Neural cell (in vitro differentiated cells): ENCODE measurements around the gene GNPAT. TPM values are rescaled to one million over a fixed set of nuclear protein-coding genes. Genes with fewer than 3 reads are reported as not detected.

Experiments
- H2AFZ ChIP-seq: fragments of 200-600, 300-800 bp; sonication (generic), shearing (Covaris generic); 2 replicates; pipeline ENCODE4 v1.6.0; 2014; ENCODE audit warnings: low read depth, mild to moderate bottlenecking, antibody characterized with exemption, low read length, moderate library complexity
- H3F3A ChIP-seq: fragments of 200-600 bp; shearing (Covaris generic); 2 replicates; pipeline ENCODE4 v1.6.1; 2016; ENCODE audit warnings: mild to moderate bottlenecking, moderate library complexity, mixed read lengths, antibody characterized with exemption, low read length; ENCODE audit not compliant: insufficient read depth, poor library complexity, severe bottlenecking
- H3K27ac ChIP-seq: fragments of 200-600, 300-800 bp; sonication (generic), shearing (Covaris generic); 2 replicates; pipeline ENCODE4 v1.5.1; 2014; ENCODE audit warnings: mild to moderate bottlenecking, low read length, moderate library complexity
- H3K27me3 ChIP-seq: fragments of 300-800, 200-600 bp; sonication (generic), shearing (Covaris generic); 2 replicates; pipeline ENCODE4 v1.6.0; 2014; ENCODE audit warnings: mild to moderate bottlenecking, low read depth, low read length, moderate library complexity; ENCODE audit not compliant: insufficient read depth
- H3K36me3 ChIP-seq: fragments of 300-800, 200-600 bp; sonication (generic), shearing (Covaris generic); 2 replicates; pipeline ENCODE4 v1.5.1; 2014; ENCODE audit warnings: mild to moderate bottlenecking, antibody characterized with exemption, low read length, moderate library complexity; ENCODE audit not compliant: insufficient read depth
- H3K4me2 ChIP-seq: fragments of 300-800, 200-600 bp; sonication (generic), shearing (Covaris generic); 2 replicates; pipeline ENCODE4 v1.6.0; 2014; ENCODE audit warnings: mild to moderate bottlenecking, low read length
- H3K4me3 ChIP-seq: fragments of 300-800, 200-600 bp; sonication (generic), shearing (Covaris generic); 2 replicates; pipeline ENCODE4 v1.5.1; 2014; ENCODE audit warnings: mild to moderate bottlenecking, low read length, moderate library complexity
- H3K79me2 ChIP-seq: fragments of 200-600 bp; shearing (Covaris generic); replicated peaks from 2 replicates; pipeline ENCODE4 v1.6.0; 2014; ENCODE audit warnings: mild to moderate bottlenecking, low read length, moderate library complexity; ENCODE audit not compliant: insufficient read depth
- H3K9ac ChIP-seq: fragments of 300-800, 200-600 bp; sonication (generic), shearing (Covaris generic); 2 replicates; pipeline ENCODE4 v1.6.1; 2016; ENCODE audit warnings: mild to moderate bottlenecking, low read length, mixed read lengths
- H3K9me2 ChIP-seq: fragments of 200-600 bp; shearing (Covaris generic); 2 replicates; pipeline ENCODE4 v1.6.1; 2016; ENCODE audit warnings: mild to moderate bottlenecking, low read length, mixed read lengths; ENCODE audit not compliant: insufficient read depth
- H3K9me3 ChIP-seq: fragments of 200-600, 300-800 bp; sonication (generic), shearing (Covaris generic); 2 replicates; pipeline ENCODE4 v1.6.1; 2016; ENCODE audit warnings: mild to moderate bottlenecking, mixed run types, low read length, moderate library complexity, mixed read lengths
- H4K20me1 ChIP-seq: fragments of 200-600 bp; shearing (Covaris generic); 2 replicates; pipeline ENCODE4 v1.6.1; 2016; ENCODE audit warnings: mild to moderate bottlenecking, mixed run types; ENCODE audit not compliant: insufficient read depth
- CTCF ChIP-seq: fragments of 450-650 bp; IDR thresholded peaks from 2 replicates; pipeline ENCODE4 v1.5.1; 2014; ENCODE audit warnings: antibody characterized with exemption, mild to moderate bottlenecking, moderate library complexity; ENCODE audit not compliant: poor library complexity, severe bottlenecking
- EP300 ChIP-seq: fragments of 450-650 bp; conservative IDR thresholded peaks from 2 replicates; pipeline ENCODE4 v1.6.1; 2014; ENCODE audit warnings: antibody characterized with exemption, mild to moderate bottlenecking, moderate library complexity; ENCODE audit not compliant: poor library complexity, severe bottlenecking
- EZH2 ChIP-seq: fragments of 200-600, 300-800 bp; shearing (Covaris generic), sonication (generic); IDR thresholded peaks from 2 replicates; pipeline ENCODE4 v1.6.1; 2014; ENCODE audit warnings: antibody characterized with exemption, low read length, borderline replicate concordance, mild to moderate bottlenecking; ENCODE audit not compliant: insufficient read depth, poor library complexity, severe bottlenecking
- MXI1 ChIP-seq: fragments of 450-650 bp; conservative IDR thresholded peaks from 2 replicates; pipeline ENCODE4 v1.6.1; 2014; ENCODE audit warnings: antibody characterized with exemption, mild to moderate bottlenecking; ENCODE audit not compliant: poor library complexity, severe bottlenecking
- POLR2AphosphoS5 ChIP-seq: IDR thresholded peaks from 2 replicates; pipeline ENCODE4 v1.6.1; 2012
- RAD21 ChIP-seq: fragments of 450-650 bp; conservative IDR thresholded peaks from 2 replicates; pipeline ENCODE4 v1.6.1; 2014; ENCODE audit warnings: antibody characterized with exemption, mild to moderate bottlenecking, moderate library complexity
- SMC3 ChIP-seq: fragments of 450-650 bp; conservative IDR thresholded peaks from 2 replicates; pipeline ENCODE4 v1.6.1; 2014; ENCODE audit warnings: antibody characterized with exemption, mild to moderate bottlenecking, moderate library complexity; ENCODE audit not compliant: poor library complexity
- TAF1 ChIP-seq: IDR thresholded peaks from 2 replicates; pipeline ENCODE4 v1.6.1; 2012; ENCODE audit warnings: low read depth
- polyA plus RNA-seq: library from polyadenylated mRNA; depleted of rRNA; stranded (reverse); fragments of >200 nt; gene quantifications from 2 replicates; pipeline ENCODE4 v1.2.3, GENCODE V29; 2014
- TF ChIP-seq, protein P1 (sequence below): IDR thresholded peaks from 2 replicates; pipeline ENCODE4 v1.6.1; 2012; ENCODE audit warnings: borderline replicate concordance

Gene GNPAT
- polyA plus RNA-seq, 1 donor from 2014 or later: 50.8 TPM

- no peaks in the 10 kb centered on the region for H4K20me1 ChIP-seq
These were observed 77.6 kb downstream of the GNPAT start for GRCh38 chr1:231318568-231318967.

DNA sequence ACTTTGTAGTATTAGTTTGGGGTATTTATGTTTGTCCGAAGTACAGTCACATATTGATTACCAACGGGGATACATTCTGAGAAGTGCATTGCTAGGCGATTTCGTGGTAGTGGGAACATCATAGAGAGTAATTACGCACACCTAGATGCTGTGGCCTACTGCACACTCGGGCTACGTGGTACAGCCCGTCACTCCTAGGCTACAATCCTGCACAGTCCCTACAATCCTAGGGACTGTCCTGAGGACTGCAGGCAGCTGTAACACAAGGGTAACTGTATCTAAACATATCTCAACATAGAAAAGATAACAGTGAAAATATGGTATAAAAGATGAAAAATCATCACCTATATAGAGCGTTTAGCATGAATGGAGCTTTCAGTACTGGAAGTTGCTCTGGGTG, 78.1 kb downstream of the GNPAT start:
- H4K20me1 ChIP-seq: no peaks in the 10 kb centered on the region
- TF ChIP-seq, protein P1, sequence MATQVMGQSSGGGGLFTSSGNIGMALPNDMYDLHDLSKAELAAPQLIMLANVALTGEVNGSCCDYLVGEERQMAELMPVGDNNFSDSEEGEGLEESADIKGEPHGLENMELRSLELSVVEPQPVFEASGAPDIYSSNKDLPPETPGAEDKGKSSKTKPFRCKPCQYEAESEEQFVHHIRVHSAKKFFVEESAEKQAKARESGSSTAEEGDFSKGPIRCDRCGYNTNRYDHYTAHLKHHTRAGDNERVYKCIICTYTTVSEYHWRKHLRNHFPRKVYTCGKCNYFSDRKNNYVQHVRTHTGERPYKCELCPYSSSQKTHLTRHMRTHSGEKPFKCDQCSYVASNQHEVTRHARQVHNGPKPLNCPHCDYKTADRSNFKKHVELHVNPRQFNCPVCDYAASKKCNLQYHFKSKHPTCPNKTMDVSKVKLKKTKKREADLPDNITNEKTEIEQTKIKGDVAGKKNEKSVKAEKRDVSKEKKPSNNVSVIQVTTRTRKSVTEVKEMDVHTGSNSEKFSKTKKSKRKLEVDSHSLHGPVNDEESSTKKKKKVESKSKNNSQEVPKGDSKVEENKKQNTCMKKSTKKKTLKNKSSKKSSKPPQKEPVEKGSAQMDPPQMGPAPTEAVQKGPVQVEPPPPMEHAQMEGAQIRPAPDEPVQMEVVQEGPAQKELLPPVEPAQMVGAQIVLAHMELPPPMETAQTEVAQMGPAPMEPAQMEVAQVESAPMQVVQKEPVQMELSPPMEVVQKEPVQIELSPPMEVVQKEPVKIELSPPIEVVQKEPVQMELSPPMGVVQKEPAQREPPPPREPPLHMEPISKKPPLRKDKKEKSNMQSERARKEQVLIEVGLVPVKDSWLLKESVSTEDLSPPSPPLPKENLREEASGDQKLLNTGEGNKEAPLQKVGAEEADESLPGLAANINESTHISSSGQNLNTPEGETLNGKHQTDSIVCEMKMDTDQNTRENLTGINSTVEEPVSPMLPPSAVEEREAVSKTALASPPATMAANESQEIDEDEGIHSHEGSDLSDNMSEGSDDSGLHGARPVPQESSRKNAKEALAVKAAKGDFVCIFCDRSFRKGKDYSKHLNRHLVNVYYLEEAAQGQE: no peak
- H3F3A ChIP-seq: no peaks in the 10 kb centered on the region
- no peaks in the 10 kb centered on the region for H3K79me2 ChIP-seq
- H3K27ac ChIP-seq: no peak overlapping the region
- no peak overlapping the region for H3K4me3 ChIP-seq
- no peaks in the 10 kb centered on the region for H3K9me2 ChIP-seq
- H3K9ac ChIP-seq: no peak overlapping the region
- no peaks in the 10 kb centered on the region for H3K27me3 ChIP-seq
- H2AFZ ChIP-seq: no peak overlapping the region
- no peaks in the 10 kb centered on the region for H3K9me3 ChIP-seq
- no peaks in the 10 kb centered on the region for H3K36me3 ChIP-seq
- H3K4me2 ChIP-seq: no peak overlapping the region

More at GRCh38 chr1:231318568-231318967, 77.6 kb downstream of the GNPAT start:
- Histone ChIP-seq H3K4me3 (no peak overlapping the region), H2AFZ (no peak overlapping the region), H3K9me2 (no peaks in the 10 kb centered on the region), H3K4me2 (no peak overlapping the region), H3K27ac (no peak overlapping the region), H3K36me3 (no peaks in the 10 kb centered on the region), H3K9me3 (no peaks in the 10 kb centered on the region), H3K27me3 (no peaks in the 10 kb centered on the region), H3K9ac (no peak overlapping the region), H3F3A (no peaks in the 10 kb centered on the region), H3K79me2 (no peaks in the 10 kb centered on the region)
- TF ChIP-seq MXI1 (no peak), RAD21 (no peak), EP300 (no peak), POLR2AphosphoS5 (no peak), SMC3 (no peak), EZH2 (no peak), TAF1 (no peak), CTCF (no peak)
- TF ChIP-seq, protein P1: no peak
